Neural cell (in vitro differentiated cells): ENCODE measurements around the gene ITPR2.

Experiments
- CTCF ChIP-seq: fragments of 450-650 bp; IDR thresholded peaks from 2 replicates; pipeline ENCODE4 v1.5.1; 2014; ENCODE audit warnings: antibody characterized with exemption, mild to moderate bottlenecking, moderate library complexity; ENCODE audit not compliant: poor library complexity, severe bottlenecking
- EP300 ChIP-seq: fragments of 450-650 bp; conservative IDR thresholded peaks from 2 replicates; pipeline ENCODE4 v1.6.1; 2014; ENCODE audit warnings: antibody characterized with exemption, mild to moderate bottlenecking, moderate library complexity; ENCODE audit not compliant: poor library complexity, severe bottlenecking
- EZH2 ChIP-seq: fragments of 200-600, 300-800 bp; shearing (Covaris generic), sonication (generic); IDR thresholded peaks from 2 replicates; pipeline ENCODE4 v1.6.1; 2014; ENCODE audit warnings: antibody characterized with exemption, low read length, borderline replicate concordance, mild to moderate bottlenecking; ENCODE audit not compliant: insufficient read depth, poor library complexity, severe bottlenecking
- POLR2AphosphoS5 ChIP-seq: IDR thresholded peaks from 2 replicates; pipeline ENCODE4 v1.6.1; 2012
- TAF1 ChIP-seq: IDR thresholded peaks from 2 replicates; pipeline ENCODE4 v1.6.1; 2012; ENCODE audit warnings: low read depth

GRCh38 chr12:26767865-26768264 is 65.1 kb downstream of the ITPR2 start:
- TF ChIP-seq EZH2 (no peak), CTCF (no peak), POLR2AphosphoS5 (no peak), EP300 (no peak), TAF1 (no peak)
